ENCODE data around the gene PTPRN2. TPM values are rescaled to one million over a fixed set of nuclear protein-coding genes. Genes with fewer than 3 reads are reported as not detected.
A peak's percentile ranks its signal among the peaks of the same experiment; 100 is the strongest.
"Not testable (repeated sequence)": the region's sequence is repeated elsewhere in the genome, so short reads cannot be mapped to it uniquely, and the experiment has no call there.

PTPRN2 gene
- total and polyA plus RNA-seq, 5 experiments from 2014 or later: 0.69 to 1.5 (median 0.99) TPM

DNA sequence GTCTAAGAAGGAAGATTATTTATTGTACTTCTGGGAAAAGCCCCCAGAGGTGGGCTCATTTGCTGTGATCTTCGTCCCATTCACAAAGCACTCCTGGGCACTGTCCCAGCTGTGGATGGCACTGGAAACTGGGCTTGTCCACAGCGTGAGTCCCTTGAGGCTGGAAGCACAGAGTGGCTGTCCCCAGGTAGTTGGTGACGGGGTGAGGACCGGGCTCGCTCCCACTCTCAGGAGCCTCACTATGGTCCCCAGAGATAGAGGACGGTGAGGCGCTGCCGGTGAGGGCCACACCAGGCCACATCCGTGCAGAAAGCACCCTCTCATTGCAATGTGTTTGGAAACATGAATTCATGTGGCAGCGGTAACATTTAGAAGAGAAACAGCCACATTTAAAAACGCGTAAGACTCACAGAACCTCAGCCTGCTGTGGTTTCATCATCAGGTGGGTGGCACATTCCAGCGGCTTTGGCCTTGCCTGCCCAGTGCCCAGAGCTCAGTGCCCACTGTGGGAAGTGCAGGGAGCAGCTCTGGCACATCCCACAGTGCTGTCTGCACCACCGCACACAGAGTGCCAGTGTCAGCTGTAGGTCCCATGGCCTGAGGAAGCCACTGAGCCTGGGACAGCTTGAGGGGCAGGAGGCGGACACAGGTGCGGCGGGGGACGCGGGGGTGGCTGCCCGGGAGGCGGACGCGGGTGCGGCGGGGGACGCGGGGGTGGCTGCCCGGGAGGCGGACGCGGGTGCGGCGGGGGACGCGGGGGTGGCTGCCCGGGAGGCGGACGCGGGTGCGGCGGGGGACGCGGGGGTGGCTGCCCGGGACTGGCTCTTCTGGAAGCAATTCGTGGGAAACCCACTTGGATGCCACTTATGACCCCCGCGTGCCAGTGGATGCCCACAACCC lies 801.0 kb downstream of the PTPRN2 start:
- H3K4me3 Mint-ChIP-seq: no peak overlapping the region
- POLR2A ChIA-PET: no interaction called here
- ATAC-seq (no peak), DNase-seq (peak in 1 of 10 donors; percentile 56)
- H3K36me3 Mint-ChIP-seq: no peaks in the 10 kb centered on the region
- H3K9me3 Mint-ChIP-seq: no peaks in the 10 kb centered on the region
- peaks cover 0 to 6% (median 0%) of the 10 kb centered on the region in 4 donors for H3K4me1 Mint-ChIP-seq
- peaks cover 0 to 15% (median 11%) of the 10 kb centered on the region in 5 donors for H3K27me3 Mint-ChIP-seq
- peak overlapping the region in 1 of 10 donors; percentile 24 for H3K27ac Mint-ChIP-seq

DNA sequence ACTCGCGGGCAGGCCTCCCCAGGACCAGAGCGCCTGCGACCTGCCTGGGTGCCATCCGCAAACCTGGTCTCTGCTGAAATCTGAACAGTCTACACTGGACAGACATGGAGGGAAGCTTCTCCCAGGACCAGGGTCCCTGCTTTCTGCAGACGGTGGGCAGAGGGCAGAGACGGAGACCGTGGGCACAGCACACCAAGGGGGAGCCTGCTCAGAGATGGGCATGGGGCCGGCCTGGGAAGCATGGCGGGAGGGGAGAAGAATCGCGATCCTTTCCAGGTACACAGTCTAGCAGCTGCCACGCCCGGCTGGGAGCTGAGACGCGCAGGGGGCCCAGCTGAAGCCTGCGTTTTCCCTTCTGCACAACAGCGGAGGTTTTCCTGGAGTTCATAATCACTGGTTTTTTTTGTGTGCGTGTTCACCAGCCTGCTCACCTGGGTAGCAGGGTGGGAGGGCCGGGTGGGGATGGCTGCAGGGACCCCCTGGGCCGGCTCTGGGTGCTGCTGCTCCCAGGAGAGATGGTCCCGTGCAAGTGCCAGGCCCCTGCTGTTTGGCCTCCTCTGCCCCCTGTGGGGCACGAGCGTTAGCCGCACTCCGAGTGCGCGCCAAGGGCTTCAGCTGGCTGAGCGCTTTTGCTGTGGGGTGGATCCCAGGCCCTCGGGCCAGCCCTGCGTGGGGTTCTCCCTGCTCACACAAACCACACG lies 802.0 kb downstream of the PTPRN2 start:
- POLR2A ChIA-PET: no interaction called here
- Mint-ChIP-seq H3K27ac (no peak overlapping the region), H3K36me3 (no peaks in the 10 kb centered on the region), H3K27me3 (peaks cover 0 to 22% (median 16%) of the 10 kb centered on the region in 5 donors), H3K9me3 (no peaks in the 10 kb centered on the region), H3K4me1 (peaks cover 0 to 6% (median 0%) of the 10 kb centered on the region in 4 donors), H3K4me3 (no peak overlapping the region)
- ATAC-seq (no peak), DNase-seq (peak in 1 of 10 donors; percentile 42)

DNA sequence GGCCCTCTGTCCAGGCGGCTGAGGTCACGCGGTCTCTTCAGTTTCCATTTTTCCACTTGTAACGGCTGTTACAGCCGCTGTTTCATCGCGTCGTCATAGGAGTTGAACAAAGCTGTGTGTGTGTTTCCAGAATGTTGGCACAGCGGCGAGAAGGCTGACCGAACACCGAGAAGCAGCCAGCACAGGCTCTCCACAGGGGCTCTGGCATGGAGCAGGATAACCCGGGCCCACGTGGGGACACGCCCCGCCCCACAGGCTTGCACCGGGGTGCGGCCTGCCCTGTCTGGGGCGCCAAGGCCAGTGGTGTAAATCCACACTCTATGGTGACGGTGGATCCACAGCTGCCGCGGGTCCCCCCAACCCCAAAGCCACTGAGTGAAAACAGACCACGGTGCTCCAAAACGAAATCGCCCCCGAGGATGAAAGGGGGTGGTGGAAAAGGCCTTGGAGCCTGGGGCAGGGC lies 802.6 kb downstream of the PTPRN2 start:
- POLR2A ChIA-PET: no interaction called here
- Mint-ChIP-seq H3K4me3 (no peak overlapping the region), H3K4me1 (peaks cover 0 to 6% (median 0%) of the 10 kb centered on the region in 4 donors), H3K27me3 (peaks cover 0 to 24% (median 19%) of the 10 kb centered on the region in 5 donors), H3K9me3 (no peaks in the 10 kb centered on the region), H3K27ac (no peak overlapping the region), H3K36me3 (no peaks in the 10 kb centered on the region)
- DNase-seq: peak in 1 of 10 donors; percentile 55
- no peak for ATAC-seq

DNA sequence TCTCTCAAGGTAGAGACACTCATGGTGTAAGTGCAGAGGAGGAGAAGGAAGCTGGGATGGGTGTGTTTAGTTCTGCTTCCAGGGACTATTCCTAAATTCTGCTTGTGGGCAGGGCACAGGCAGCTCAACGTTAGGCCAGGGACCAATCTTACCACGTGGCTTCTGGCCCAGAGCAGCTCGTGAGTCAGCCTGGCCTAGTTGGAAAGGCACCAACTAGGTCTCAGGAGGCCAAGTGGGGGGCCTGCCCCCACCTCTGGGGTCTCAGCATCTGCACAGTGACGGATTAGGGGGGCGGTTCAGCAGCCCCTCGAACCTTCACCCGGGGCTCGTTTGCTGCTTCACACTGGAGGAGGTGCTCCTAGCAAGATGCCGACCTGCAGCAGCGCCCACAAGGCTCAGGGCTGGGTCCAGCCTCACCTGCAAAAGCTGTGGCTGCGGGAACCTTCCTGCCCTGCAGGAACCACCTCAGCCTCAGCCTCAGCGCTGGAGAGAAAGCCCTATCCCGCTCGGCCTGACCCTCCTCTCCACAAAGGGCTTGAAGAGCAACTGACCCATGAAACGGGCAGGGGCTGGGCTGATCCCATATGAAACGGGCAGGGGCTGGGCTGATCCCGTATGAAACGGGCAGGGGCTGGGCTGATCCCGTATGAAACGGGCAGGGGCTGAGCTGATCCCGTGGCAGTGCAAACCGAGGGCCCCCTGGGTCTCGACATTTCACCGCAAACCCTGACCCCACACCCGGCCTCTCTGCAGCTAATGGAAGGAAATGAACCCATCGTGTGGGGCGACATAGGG lies 803.4 kb downstream of the PTPRN2 start:
- POLR2A ChIA-PET: no interaction called here
- H3K9me3 Mint-ChIP-seq: no peaks in the 10 kb centered on the region
- peaks cover 0 to 1% (median 0%) of the 10 kb centered on the region in 4 donors for H3K4me1 Mint-ChIP-seq
- no peak overlapping the region for H3K4me3 Mint-ChIP-seq
- peak in 1 of 10 donors; percentile 55 for DNase-seq
- H3K27me3 Mint-ChIP-seq: peaks cover 0 to 24% (median 18%) of the 10 kb centered on the region in 5 donors
- no peaks in the 10 kb centered on the region for H3K36me3 Mint-ChIP-seq
- no peak for ATAC-seq
- H3K27ac Mint-ChIP-seq: no peak overlapping the region

DNA sequence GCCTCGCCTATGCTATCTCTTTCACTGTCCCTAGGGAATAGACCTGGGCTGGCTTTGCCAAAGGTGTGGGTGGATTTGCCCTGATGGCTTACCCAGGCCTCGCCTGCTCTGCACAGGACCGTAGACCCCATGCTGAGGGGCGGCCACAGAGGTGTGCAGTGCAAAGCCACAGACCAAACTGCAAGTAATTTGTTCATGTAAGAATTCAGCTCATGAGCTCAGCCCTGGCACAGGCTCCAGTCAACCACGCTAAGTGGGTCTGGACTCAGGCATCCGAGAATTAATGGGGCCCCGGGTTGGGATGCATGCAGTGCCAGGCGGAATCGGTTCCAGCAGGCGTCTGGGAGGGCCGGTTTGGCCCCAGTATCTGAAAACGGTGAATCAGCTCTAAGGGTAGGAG lies 805.6 kb downstream of the PTPRN2 start:
- no peak for ATAC-seq
- H3K9me3 Mint-ChIP-seq: no peaks in the 10 kb centered on the region
- H3K36me3 Mint-ChIP-seq: peaks cover 0 to 2% (median 0%) of the 10 kb centered on the region in 3 donors
- POLR2A ChIA-PET: no interaction called here
- H3K27ac Mint-ChIP-seq: no peak overlapping the region
- H3K4me1 Mint-ChIP-seq: peaks cover 0 to 1% (median 0%) of the 10 kb centered on the region in 4 donors
- H3K4me3 Mint-ChIP-seq: no peak overlapping the region
- peaks cover 3 to 40% (median 24%) of the 10 kb centered on the region in 5 donors for H3K27me3 Mint-ChIP-seq
- peak in 1 of 10 donors; percentile 24 for DNase-seq

DNA sequence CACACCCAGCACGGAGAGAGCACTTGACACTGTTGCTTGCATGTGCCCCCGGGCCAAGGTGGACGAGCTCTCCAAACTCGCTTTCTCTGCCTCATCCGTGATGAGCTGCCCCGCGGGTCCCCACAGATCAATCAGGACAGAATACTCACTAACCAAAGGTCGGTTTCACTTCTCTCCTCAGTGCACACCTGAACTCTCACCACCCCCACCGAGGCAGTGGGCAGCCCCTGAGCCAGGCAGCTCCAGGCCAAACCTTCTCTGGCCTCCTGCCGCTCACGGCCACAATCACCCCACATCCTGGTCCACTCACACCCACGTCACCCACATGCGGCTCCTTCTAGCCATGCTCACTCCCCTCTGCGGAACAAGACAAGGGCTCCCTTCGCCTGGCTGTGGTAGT lies 806.9 kb downstream of the PTPRN2 start:
- Mint-ChIP-seq H3K27ac (no peak overlapping the region), H3K9me3 (no peaks in the 10 kb centered on the region), H3K4me1 (peaks cover 0 to 1% (median 0%) of the 10 kb centered on the region in 4 donors), H3K27me3 (peaks cover 5 to 44% (median 27%) of the 10 kb centered on the region in 5 donors), H3K4me3 (no peak overlapping the region), H3K36me3 (peaks cover 0 to 4% (median 0%) of the 10 kb centered on the region in 3 donors)
- DNase-seq (peak in 1 of 10 donors; percentile 21), ATAC-seq (no peak)
- POLR2A ChIA-PET: no interaction called here

DNA sequence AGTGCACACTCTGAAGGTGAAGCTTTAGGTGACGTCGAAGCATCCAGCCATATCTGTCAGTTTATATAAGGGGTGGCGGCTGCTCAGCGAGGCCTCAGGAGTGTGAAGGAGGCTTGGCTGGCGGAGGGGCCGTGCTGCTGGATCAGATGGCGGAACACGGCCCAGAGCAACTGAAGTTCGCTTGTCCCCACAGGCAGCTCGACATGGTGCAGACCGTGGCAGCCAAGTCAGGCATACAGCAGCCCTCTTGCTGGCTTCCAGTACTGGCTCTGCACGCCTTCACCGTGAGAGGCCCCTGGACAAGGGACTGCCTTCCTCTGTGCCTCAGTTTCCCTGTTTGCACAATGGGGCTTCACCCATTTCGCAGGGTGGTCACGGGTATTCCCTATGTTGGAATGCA lies 807.3 kb downstream of the PTPRN2 start:
- POLR2A ChIA-PET: no interaction called here
- Mint-ChIP-seq H3K27ac (no peak overlapping the region), H3K36me3 (peaks cover 0 to 4% (median 0%) of the 10 kb centered on the region in 3 donors), H3K4me3 (no peak overlapping the region), H3K27me3 (peaks cover 5 to 44% (median 27%) of the 10 kb centered on the region in 5 donors), H3K4me1 (peaks cover 0 to 1% (median 0%) of the 10 kb centered on the region in 4 donors), H3K9me3 (no peaks in the 10 kb centered on the region)
- ATAC-seq (no peak), DNase-seq (peak in 1 of 10 donors; percentile 38)

DNA sequence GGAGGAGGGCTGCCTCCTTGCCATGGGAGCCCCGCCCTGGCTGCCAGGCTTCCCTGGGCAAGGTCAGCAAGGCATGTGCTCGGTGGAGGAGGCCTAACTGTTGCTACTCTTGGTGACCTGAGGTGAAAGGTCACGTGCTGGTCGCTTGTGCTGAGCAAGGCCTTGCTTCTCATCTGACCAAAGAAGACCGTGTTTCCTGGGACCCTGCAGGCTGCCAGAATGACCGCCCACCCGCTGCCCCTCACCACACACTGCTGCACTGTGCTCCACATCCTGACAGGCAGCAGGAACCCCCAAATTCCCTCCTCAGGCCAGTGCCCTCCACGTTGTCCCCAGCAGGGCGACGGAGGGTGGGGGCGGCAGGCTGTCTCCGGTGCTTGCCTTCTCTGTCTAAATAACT lies 808.4 kb downstream of the PTPRN2 start:
- Mint-ChIP-seq H3K4me1 (peaks cover 0 to 1% (median 0%) of the 10 kb centered on the region in 4 donors), H3K4me3 (no peak overlapping the region), H3K27ac (no peak overlapping the region), H3K9me3 (no peaks in the 10 kb centered on the region), H3K27me3 (peaks cover 5 to 49% (median 27%) of the 10 kb centered on the region in 5 donors), H3K36me3 (peaks cover 0 to 4% (median 0%) of the 10 kb centered on the region in 3 donors)
- no peak for ATAC-seq
- POLR2A ChIA-PET: no interaction called here
- DNase-seq: peak in 1 of 10 donors; percentile 32

DNA sequence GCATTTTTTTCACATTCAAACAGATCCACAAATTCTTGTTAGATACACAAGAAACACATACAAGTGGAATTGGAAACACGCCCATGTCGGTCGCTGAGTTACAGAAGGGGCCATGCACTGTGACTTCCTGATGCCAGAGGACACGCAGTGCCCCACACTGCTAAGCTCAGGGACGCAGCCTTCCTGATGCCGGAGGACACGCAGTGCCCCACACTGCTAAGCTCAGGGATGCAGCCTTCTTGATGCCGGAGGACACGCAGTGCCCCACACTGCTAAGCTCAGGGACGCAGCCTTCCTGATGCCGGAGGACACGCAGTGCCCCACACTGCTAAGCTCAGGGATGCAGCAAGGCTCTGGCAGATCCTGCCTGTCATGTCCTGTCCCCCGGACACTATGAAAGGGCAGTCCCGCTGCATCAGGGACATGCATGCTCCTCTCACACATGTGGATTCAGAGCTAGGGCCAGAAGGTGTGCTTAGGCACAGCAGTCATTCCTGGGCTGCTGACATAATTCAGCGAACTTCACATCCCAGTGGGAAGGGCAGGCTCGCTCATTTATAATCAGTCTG lies 810.3 kb downstream of the PTPRN2 start:
- H3K4me3 Mint-ChIP-seq, DNase-seq, ATAC-seq, H3K9me3 Mint-ChIP-seq, H3K4me1 Mint-ChIP-seq, H3K36me3 Mint-ChIP-seq, POLR2A ChIA-PET: not testable (repeated sequence)
- Mint-ChIP-seq H3K27me3 (peaks cover 5 to 42% (median 22%) of the 10 kb centered on the region in 5 donors), H3K27ac (peak overlapping the region in 1 of 10 donors; percentile 8)

DNA sequence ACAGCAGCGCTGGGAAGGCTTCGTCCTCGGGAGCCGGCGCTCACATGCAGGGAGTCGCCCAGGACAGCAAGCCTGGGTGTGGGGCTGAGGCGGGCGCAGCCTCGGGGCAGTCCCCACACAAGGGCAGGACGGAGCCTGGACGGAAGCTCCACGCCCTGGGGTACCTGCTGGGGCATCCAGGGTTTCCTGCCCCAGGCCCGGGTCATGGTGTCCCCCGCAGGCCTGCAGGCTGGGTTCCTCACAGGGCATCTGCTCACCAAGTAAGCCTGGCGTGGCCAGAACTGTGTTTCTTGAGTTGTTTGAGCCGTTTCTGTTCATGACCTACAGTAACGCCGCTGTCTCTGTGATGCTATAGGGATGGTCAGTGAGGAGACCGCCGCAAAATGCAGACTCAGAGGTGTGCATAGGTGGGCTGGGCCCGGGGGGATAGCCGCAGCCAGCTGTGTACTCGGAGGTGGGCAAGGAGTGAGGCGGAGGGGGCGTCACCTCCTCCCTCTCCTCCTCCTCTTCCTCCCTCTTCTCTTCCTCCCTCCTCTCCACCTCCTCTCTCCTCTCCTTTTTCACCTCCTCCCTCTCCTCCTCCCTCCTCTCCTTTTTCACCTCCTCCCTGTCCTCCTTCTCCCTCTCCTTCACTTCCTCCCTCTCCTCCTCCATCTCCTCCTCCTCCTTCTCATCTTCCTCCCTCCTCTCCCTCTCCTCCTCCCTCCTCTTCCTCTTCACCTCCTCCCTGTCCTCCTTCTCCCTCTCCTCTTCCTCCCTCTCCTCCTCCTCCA lies 811.9 kb downstream of the PTPRN2 start:
- Mint-ChIP-seq H3K36me3 (peaks cover 0 to 13% (median 3%) of the 10 kb centered on the region in 3 donors), H3K4me3 (no peak overlapping the region), H3K9me3 (peaks cover 0 to 13% (median 4%) of the 10 kb centered on the region in 9 donors), H3K27ac (no peak overlapping the region), H3K27me3 (peaks cover 11 to 41% (median 20%) of the 10 kb centered on the region in 5 donors), H3K4me1 (peaks cover 0 to 6% (median 0%) of the 10 kb centered on the region in 4 donors)
- DNase-seq (peak in 2 of 10 donors; percentile 7 to 9), ATAC-seq (no peak)
- POLR2A ChIA-PET: no interaction called here

DNA sequence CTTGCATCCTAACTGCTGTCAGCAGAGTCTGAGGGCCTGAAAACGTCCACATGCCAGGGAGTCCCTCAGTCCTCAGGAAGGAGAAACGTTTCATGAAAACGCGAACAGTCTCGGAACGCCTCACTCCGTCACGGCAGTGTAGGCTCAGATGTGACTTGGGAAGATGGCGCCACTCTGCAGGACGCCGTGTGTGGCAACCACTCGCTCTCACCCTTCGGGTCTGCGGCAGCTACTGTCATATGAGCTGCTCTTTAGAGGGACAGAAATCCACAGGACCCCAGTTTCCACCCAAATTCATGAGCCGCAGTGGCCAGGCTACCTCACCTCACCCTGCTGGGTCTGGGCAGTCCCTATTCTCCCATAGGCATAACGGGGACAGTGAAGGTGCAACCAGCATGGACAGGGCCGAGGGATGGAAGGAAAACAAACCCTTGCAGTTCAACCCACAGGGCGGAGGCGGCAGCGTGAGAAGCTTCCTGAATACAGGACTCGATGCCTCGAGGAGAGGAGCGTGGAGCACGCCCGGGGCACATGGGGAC lies 812.5 kb downstream of the PTPRN2 start:
- Mint-ChIP-seq H3K27ac (peak overlapping the region in 1 of 10 donors; percentile 25), H3K9me3 (peaks cover 0 to 13% (median 5%) of the 10 kb centered on the region in 9 donors), H3K4me1 (peaks cover 0 to 6% (median 0%) of the 10 kb centered on the region in 4 donors), H3K27me3 (peaks cover 12 to 37% (median 19%) of the 10 kb centered on the region in 5 donors), H3K4me3 (no peak overlapping the region), H3K36me3 (peaks cover 0 to 13% (median 3%) of the 10 kb centered on the region in 3 donors)
- ATAC-seq (no peak), DNase-seq (no peak)
- POLR2A ChIA-PET: no interaction called here

All from naive thymus-derived CD8-positive, alpha-beta T cell (primary cell).